Tibial nerve (tissue), 4 donors: ENCODE measurements around the gene BCAS1.

Experiments
- EP300 ChIP-seq, 2 donors: sonication (generic); formaldehyde crosslinking; IDR thresholded peaks; one replicate each; pipeline ENCODE4 v1.6.1; 2017; ENCODE audit warnings: antibody characterized with exemption in 2 of 2, mild to moderate bottlenecking in 1 of 2
- POLR2A ChIP-seq, 2 donors: fragments of 450-650 bp; IDR thresholded peaks; one replicate each; pipeline ENCODE4 v1.6.1; 2017; ENCODE audit warnings: antibody characterized with exemption in 2 of 2, mild to moderate bottlenecking in 2 of 2, moderate library complexity in 2 of 2
- TF ChIP-seq, protein P1 (sequence below), 5 experiments: fragments of 200-600 bp in 3 of 5; fragments of 450-650 bp in 2 of 5; sonication (generic) in 3 of 5; IDR thresholded peaks; one replicate each; pipeline ENCODE4 v1.5.1; 2016 to 2019; ENCODE audit warnings: antibody characterized with exemption in 5 of 5, mild to moderate bottlenecking in 3 of 5, moderate library complexity in 2 of 5

DNA sequence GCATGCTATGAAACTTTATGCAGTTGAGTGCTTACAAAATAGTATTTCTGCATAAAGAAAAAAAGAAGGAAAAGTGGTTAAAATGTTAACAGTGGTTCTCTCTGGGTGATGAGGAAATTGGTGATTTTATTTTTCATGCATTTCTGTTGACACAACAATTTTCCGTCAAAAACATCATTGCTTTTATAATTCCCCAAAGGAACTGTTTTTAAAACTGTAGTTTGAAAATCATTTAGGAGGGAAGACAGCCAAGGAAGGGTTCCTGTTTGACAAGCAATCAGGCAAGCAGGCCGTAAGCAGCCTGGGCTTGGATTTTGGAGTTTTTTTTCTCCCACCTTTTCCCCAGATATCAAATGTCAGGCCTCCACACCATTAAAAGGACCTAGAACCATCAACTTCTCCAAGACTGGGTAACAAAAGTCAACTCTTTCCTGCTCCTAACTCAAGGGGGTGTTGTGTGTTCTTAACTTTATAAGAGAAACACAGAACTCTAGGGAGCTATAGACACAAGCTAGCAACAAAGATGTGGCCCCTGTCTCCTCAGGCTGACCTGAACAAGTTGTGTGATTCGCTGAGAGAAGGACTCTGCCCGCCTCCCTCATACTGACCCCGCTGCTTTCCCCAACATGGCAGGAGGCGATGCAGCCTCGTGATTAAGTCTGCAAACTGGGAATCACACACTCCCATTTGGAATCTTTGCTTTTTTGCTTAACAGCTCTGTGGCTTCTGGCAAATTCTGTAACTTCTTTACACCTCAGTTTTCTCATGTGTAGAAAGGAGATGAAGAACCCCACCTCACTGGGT, 146.6 kb downstream of the BCAS1 start:
- TF ChIP-seq POLR2A (IDR thresholded peaks at IDR 0.05) (no peak), EP300 (IDR thresholded peaks at IDR 0.05) (no peak)
- TF ChIP-seq, protein P1, sequence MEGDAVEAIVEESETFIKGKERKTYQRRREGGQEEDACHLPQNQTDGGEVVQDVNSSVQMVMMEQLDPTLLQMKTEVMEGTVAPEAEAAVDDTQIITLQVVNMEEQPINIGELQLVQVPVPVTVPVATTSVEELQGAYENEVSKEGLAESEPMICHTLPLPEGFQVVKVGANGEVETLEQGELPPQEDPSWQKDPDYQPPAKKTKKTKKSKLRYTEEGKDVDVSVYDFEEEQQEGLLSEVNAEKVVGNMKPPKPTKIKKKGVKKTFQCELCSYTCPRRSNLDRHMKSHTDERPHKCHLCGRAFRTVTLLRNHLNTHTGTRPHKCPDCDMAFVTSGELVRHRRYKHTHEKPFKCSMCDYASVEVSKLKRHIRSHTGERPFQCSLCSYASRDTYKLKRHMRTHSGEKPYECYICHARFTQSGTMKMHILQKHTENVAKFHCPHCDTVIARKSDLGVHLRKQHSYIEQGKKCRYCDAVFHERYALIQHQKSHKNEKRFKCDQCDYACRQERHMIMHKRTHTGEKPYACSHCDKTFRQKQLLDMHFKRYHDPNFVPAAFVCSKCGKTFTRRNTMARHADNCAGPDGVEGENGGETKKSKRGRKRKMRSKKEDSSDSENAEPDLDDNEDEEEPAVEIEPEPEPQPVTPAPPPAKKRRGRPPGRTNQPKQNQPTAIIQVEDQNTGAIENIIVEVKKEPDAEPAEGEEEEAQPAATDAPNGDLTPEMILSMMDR (IDR thresholded peaks at IDR 0.05), result no peak
